AG04450 (cell line): ENCODE data around the gene TJP2. TPM values are rescaled to one million over a fixed set of nuclear protein-coding genes. Genes with fewer than 3 reads are reported as not detected.

Experiments used
- CTCF ChIA-PET: fragments of 300-600, 350-600 bp; formaldehyde crosslinking; extraction: SDS; loops from one replicate; lab custom pipeline; 2022; ENCODE audit warnings: antibody characterized with exemption, inconsistent platforms; lab: Charles Lee
- POLR2A ChIA-PET: fragments of 350-600 bp; formaldehyde crosslinking; extraction: SDS; loops from one replicate; lab custom pipeline; 2021; ENCODE audit warnings: antibody characterized with exemption, inconsistent platforms; lab: Yijun Ruan, JAX
- DNase-seq: peaks from one replicate; pipeline ENCODE4 v3.0.0-alpha.2; 2011; ENCODE audit warnings: low read depth, low spot score
- H3K27ac ChIP-seq: one replicate; pipeline ENCODE4 v1.5.1; 2012; ENCODE audit warnings: low read depth, low read length, control low read depth
- H3K27me3 ChIP-seq: one replicate; pipeline ENCODE4 v1.6.0; 2012; ENCODE audit warnings: low read length; ENCODE audit not compliant: control insufficient read depth, insufficient read depth
- H3K4me3 ChIP-seq: 2 replicates; pipeline ENCODE4 v1.5.1; 2011; ENCODE audit warnings: mild to moderate bottlenecking, low read depth, low read length, control low read depth
- H3K9me3 ChIP-seq: 2 replicates; pipeline ENCODE4 v1.5.1; 2012; ENCODE audit warnings: low read length; ENCODE audit not compliant: control insufficient read depth, insufficient read depth
- polyA plus RNA-seq: library from polyadenylated mRNA; depleted of rRNA; stranded (reverse); fragments of >200 nt; gene quantifications from 2 replicates; pipeline ENCODE4 v1.2.3, GENCODE V29; 2011
- TF ChIP-seq, protein P1 (sequence below): IDR thresholded peaks from 2 replicates; pipeline ENCODE4 v1.5.1; 2011; ENCODE audit warnings: low read depth, low read length, control low read depth, inconsistent platforms

TJP2 gene
- polyA plus RNA-seq, 1 experiment, result 50.0 TPM

DNA sequence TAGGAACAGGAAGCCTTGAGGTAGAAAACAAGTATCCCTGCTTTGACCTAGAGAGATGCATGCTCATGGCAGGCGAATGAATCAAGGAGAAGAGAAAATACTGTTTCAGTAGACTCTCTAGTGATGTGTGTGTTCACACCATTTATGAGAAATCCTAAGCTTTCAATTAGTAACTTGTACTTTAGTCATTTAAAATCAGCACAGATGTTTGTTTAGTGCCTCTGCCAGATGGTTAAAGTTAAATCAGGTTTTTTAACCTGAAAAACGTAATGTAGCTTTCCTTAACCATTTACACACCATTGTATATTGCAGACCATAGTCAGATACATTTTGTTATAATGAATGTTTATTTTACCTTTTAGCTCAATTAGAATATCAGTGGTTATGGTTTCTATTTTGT, 5.0 kb downstream of the TJP2 start:
- Histone ChIP-seq H3K27me3 (no peaks in the 10 kb centered on the region), H3K9me3 (no peaks in the 10 kb centered on the region), H3K4me3 (no peak overlapping the region), H3K27ac (no peak overlapping the region)
- TF ChIP-seq, protein P1, sequence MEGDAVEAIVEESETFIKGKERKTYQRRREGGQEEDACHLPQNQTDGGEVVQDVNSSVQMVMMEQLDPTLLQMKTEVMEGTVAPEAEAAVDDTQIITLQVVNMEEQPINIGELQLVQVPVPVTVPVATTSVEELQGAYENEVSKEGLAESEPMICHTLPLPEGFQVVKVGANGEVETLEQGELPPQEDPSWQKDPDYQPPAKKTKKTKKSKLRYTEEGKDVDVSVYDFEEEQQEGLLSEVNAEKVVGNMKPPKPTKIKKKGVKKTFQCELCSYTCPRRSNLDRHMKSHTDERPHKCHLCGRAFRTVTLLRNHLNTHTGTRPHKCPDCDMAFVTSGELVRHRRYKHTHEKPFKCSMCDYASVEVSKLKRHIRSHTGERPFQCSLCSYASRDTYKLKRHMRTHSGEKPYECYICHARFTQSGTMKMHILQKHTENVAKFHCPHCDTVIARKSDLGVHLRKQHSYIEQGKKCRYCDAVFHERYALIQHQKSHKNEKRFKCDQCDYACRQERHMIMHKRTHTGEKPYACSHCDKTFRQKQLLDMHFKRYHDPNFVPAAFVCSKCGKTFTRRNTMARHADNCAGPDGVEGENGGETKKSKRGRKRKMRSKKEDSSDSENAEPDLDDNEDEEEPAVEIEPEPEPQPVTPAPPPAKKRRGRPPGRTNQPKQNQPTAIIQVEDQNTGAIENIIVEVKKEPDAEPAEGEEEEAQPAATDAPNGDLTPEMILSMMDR, result no peak
- ChIA-PET POLR2A (interaction anchor here (1.3 kb wide), 1 partner anchor 21 kb away, joined by 4 read pairs; no protein-coding TSS in a partner anchor), CTCF (interaction anchor here (0.7 to 2.8 kb wide), 4 partner anchors 14 to 125 kb away, joined by 3 to 30 read pairs (median 6); no protein-coding TSS in a partner anchor)
- DNase-seq, result no peak

DNA sequence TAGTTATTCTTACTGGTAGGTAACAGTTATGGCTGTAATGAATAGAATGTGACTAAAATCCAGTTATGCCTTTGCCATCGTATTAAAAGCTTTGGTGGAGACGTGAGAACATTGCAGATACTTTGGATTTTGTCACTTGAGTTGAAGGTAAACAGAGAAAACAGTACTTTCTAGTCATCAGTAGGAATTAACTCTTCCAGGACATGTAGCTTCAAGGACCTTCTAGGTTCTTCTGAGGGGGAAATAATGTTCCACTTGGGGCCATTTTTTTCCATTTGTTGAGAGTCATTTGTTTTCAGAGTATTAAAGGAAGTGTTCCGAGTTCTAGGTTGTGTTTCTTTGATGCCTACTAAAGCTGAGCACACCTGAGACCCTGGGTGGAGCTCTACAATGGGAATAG, 6.1 kb downstream of the TJP2 start:
- POLR2A ChIA-PET, result interaction anchor here (0.6 to 0.8 kb wide), 2 partner anchors 18 to 125 kb away, joined by 6 read pairs; no protein-coding TSS in a partner anchor
- DNase-seq, result no peak
- H3K27me3 ChIP-seq, result no peaks in the 10 kb centered on the region

DNA sequence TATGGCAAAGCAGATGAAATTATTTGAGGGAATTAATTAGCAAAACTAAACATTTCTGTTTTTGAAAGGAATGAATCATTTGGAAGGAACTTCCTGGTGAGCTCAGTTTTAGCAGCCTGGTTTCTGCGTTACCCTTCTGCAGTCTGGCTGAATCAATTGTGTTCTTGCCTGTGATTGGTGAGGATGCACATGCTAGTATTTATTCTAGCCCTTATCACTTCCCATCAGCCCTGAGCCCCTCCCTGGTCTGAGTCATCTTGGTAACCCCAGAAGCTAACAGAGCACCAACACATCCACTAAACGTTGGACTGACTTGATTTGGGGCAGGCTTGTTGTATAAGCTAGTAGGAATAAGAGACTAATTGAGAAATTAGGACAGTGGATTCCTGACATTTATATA, 6.6 kb downstream of the TJP2 start:
- Histone ChIP-seq H3K4me3 (no peak overlapping the region), H3K27me3 (no peaks in the 10 kb centered on the region), H3K9me3 (no peaks in the 10 kb centered on the region), H3K27ac (peak overlapping the region; percentile 70)
- ChIA-PET POLR2A (interaction anchor here (0.6 to 0.9 kb wide), 5 partner anchors 17 to 125 kb away, joined by 3 to 6 read pairs (median 3); no protein-coding TSS in a partner anchor), CTCF (interaction anchor here (0.6 to 3.2 kb wide), 7 partner anchors 11 to 145 kb away, joined by 3 to 42 read pairs (median 5); partner anchors contain the start of gene FXN)
- DNase-seq, result peak; percentile 92
- TF ChIP-seq, protein P1, result no peak

More for the DNA sequence above, 6.1 kb downstream of the TJP2 start:
- Histone ChIP-seq H3K4me3 (peak overlapping the region; percentile 10; the same call in 1 of the 2 replicates), H3K9me3 (no peaks in the 10 kb centered on the region), H3K27ac (peak overlapping the region; percentile 70)
- TF ChIP-seq, protein P1, result no peak
- CTCF ChIA-PET, result interaction anchor here (0.6 to 3.2 kb wide), 7 partner anchors 12 to 144 kb away, joined by 3 to 42 read pairs (median 5); partner anchors contain the start of gene FXN

DNA sequence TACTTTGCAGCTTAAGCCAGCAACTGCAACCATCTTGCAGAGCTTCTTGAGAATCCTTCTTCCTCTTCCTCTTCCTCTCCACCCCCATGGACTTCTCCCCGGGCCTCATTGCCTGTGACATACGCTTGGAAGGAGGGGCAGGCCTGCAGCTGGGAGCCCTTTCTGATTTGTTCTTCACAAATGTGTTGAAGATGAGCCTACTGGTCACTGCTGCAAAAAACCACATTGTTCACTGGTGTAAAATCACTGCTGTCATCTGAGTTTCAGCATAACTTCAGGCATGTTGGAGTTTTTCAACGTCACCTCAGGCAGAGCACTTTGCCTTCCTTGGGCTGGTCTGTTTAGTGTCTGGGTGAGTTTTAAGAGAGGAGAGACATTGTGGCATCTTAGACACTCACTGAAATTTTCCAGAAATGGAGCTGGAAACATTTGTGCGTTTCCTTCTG, 7.9 kb downstream of the TJP2 start:
- CTCF ChIA-PET, result interaction anchor here (0.6 to 3.2 kb wide), 6 partner anchors 10 to 128 kb away, joined by 3 to 42 read pairs (median 5); no protein-coding TSS in a partner anchor
- no peak overlapping the region for H3K4me3 ChIP-seq
- no peaks in the 10 kb centered on the region for H3K27me3 ChIP-seq
- no peak overlapping the region for H3K27ac ChIP-seq
- POLR2A ChIA-PET, result no interaction called here
- DNase-seq, result no peak
- no peaks in the 10 kb centered on the region for H3K9me3 ChIP-seq
- TF ChIP-seq, protein P1, result no peak

DNA sequence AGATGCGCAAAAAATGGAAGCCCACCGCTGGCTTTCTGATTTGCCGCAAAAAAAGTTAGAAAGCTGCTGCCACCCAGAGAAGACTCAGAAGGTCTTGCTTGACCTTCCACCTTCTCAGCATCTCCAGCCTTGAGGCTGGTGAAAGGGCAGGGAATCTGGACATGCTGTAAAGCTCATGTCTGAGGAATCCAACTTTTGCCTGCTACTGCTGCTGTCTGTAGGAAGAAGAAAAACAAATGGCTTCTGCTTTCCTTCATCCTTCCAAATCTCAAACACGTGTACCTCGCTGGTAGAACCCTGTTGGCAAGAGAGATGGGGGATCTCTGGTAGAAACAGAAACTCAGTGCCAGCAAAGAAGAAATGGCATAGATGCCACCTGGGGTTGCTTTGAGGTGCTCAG, 10.2 kb downstream of the TJP2 start:
- Histone ChIP-seq H3K27me3 (no peaks in the 10 kb centered on the region), H3K4me3 (no peak overlapping the region), H3K27ac (no peak overlapping the region), H3K9me3 (no peaks in the 10 kb centered on the region)
- DNase-seq, result no peak
- ChIA-PET POLR2A (no interaction called here), CTCF (interaction anchor here (1.1 to 1.5 kb wide), 4 partner anchors 9 to 39 kb away, joined by 3 to 6 read pairs (median 4); no protein-coding TSS in a partner anchor)
- TF ChIP-seq, protein P1, result no peak
